Sciatic nerve (tissue), 2 donors: ENCODE measurements around the gene MTA3. TPM values are rescaled to one million over a fixed set of nuclear protein-coding genes. Genes with fewer than 3 reads are reported as not detected.
A peak's percentile ranks its signal among the peaks of the same experiment; 100 is the strongest.

Experiments
- ATAC-seq: fragments of 200-7000 bp; cut with Tn5 transposase; one replicate; pipeline ENCODE4 v1.9.1; 2020; ENCODE audit warnings: mild to moderate bottlenecking, moderate library complexity
- DNase-seq: peaks from one replicate; pipeline ENCODE4 v3.0.0-alpha.2; 2020; ENCODE audit warnings: low spot score
- intact Hi-C: fragments of 100-400 bp; cut with DNase I; formaldehyde crosslinking; loops from one replicate; pipeline ENCODE4 v1.14.2; 2022
- total RNA-seq: library from RNA; stranded (reverse); fragmentation: NEBNext Ultra II Directional; extraction: Animal tissue kit (Norgen Biotek cat#: 25700); gene quantifications from one replicate; pipeline ENCODE4 v1.2.1, GENCODE V29; 2021
- donor health status: DM: no; HTN: no; CAD: no.
- donor health status: DM: no; HTN: no; CAD: no.

MTA3 gene
- total RNA-seq, 1 donor from 2014 or later: 59.6 TPM

GRCh38 chr2:42752314-42752713 lies 183.9 kb downstream of the MTA3 start:
- intact Hi-C loops: no loop called here
- peak; percentile 60 for ATAC-seq
- DNase-seq: no peak

- intact Hi-C loops: no loop called here
- ATAC-seq (no peak), DNase-seq (no peak)
Measured at GRCh38 chr2:42752816-42753813, 184.7 kb downstream of the MTA3 start.

- ATAC-seq: peak; percentile 43
- intact Hi-C loops: no loop called here
- DNase-seq: no peak
Measured at GRCh38 chr2:42754021-42754775, 185.8 kb downstream of the MTA3 start.

- ATAC-seq: peak; percentile 36
- intact Hi-C loops: no loop called here
- no peak for DNase-seq
Measured at GRCh38 chr2:42754776-42755140, 186.3 kb downstream of the MTA3 start.

GRCh38 chr2:42755191-42755880 lies 186.9 kb downstream of the MTA3 start:
- ATAC-seq: peak; percentile 49
- intact Hi-C loops: no loop called here
- no peak for DNase-seq

GRCh38 chr2:42756150-42756775 lies 187.8 kb downstream of the MTA3 start:
- no peak for ATAC-seq
- intact Hi-C loops: no loop called here
- DNase-seq: no peak

GRCh38 chr2:42756966-42757513 lies 188.6 kb downstream of the MTA3 start:
- intact Hi-C loops: no loop called here
- DNase-seq (no peak), ATAC-seq (no peak)

- no peak for DNase-seq
- intact Hi-C loops: no loop called here
- no peak for ATAC-seq
Measured at GRCh38 chr2:42757981-42758740, 189.7 kb downstream of the MTA3 start.

GRCh38 chr2:42758751-42759150 lies 190.3 kb downstream of the MTA3 start:
- DNase-seq (no peak), ATAC-seq (no peak)
- intact Hi-C loops: no loop called here

GRCh38 chr2:42761554-42761953 lies 193.1 kb downstream of the MTA3 start:
- DNase-seq (no peak), ATAC-seq (no peak)
- intact Hi-C loops: no loop called here

GRCh38 chr2:42762155-42762554 lies 193.7 kb downstream of the MTA3 start:
- DNase-seq (no peak), ATAC-seq (no peak)
- intact Hi-C loops: no loop called here

- no peak for DNase-seq
- no peak for ATAC-seq
- intact Hi-C loops: no loop called here
Measured at GRCh38 chr2:42762823-42763804, 194.7 kb downstream of the MTA3 start.

GRCh38 chr2:42764096-42764495 lies 195.7 kb downstream of the MTA3 start, which contains the start of gene OXER1:
OXER1 (minus strand) TSS chr2:42764135; CDS start chr2:42764062, 73 bp downstream.
- DNase-seq: no peak
- intact Hi-C loops: no loop called here
- no peak for ATAC-seq

- DNase-seq (no peak), ATAC-seq (no peak)
- intact Hi-C loops: no loop called here
Measured at GRCh38 chr2:42764901-42765300, 196.5 kb downstream of the MTA3 start.

GRCh38 chr2:42765686-42766085 lies 197.3 kb downstream of the MTA3 start:
- intact Hi-C loops: no loop called here
- no peak for ATAC-seq

GRCh38 chr2:42767080-42767898 lies 198.9 kb downstream of the MTA3 start:
- no peak for DNase-seq
- intact Hi-C loops: no loop called here
- ATAC-seq: peak; percentile 3

More at GRCh38 chr2:42765686-42766085, 197.3 kb downstream of the MTA3 start:
- DNase-seq: no peak
